Stomach (tissue), 4 donors: Measurements from ENCODE around the gene DOCK4.

Source experiments
- POLR2A ChIP-seq, 4 donors: fragments of 450-650 bp; IDR thresholded peaks; one replicate each; pipeline ENCODE4 v1.6.1; 2016; ENCODE audit warnings: antibody characterized with exemption in 4 of 4, control low read depth in 2 of 4, mild to moderate bottlenecking in 1 of 4, moderate library complexity in 1 of 4
- POLR2AphosphoS5 ChIP-seq, 3 donors: sonication (generic); formaldehyde crosslinking; IDR thresholded peaks; one replicate each; pipeline ENCODE4 v1.6.1; 2016; ENCODE audit warnings: antibody characterized with exemption in 3 of 3
- TF ChIP-seq, protein P1 (sequence below), 7 experiments: fragments of 450-650 bp in 4 of 7; fragments of 200-600 bp in 3 of 7; sonication (generic) in 3 of 7; IDR thresholded peaks; one replicate each; pipeline ENCODE4 v1.5.1; 2016 to 2019; ENCODE audit warnings: antibody characterized with exemption in 7 of 7, control low read depth in 2 of 7, mild to moderate bottlenecking in 1 of 7

DNA sequence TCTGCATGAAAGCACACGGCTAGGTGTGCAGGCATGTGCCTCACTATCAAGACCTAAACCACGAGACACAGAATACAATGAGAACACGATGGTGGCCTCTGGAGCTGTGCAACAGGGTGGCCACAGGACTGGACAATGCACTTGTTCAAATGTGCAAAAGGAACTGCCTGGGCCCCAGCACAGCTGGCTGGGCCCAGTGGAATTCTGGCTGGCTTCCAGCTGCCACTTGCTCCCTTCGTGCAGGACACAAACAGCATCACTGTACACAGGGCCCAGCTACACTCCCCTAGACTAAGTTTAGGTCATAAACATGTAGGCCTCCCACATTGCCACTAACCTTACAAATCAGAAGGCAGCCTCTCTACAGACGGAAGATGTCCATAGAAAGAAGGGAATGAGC is 23.4 kb downstream of the DOCK4 start:
- TF ChIP-seq, protein P1, sequence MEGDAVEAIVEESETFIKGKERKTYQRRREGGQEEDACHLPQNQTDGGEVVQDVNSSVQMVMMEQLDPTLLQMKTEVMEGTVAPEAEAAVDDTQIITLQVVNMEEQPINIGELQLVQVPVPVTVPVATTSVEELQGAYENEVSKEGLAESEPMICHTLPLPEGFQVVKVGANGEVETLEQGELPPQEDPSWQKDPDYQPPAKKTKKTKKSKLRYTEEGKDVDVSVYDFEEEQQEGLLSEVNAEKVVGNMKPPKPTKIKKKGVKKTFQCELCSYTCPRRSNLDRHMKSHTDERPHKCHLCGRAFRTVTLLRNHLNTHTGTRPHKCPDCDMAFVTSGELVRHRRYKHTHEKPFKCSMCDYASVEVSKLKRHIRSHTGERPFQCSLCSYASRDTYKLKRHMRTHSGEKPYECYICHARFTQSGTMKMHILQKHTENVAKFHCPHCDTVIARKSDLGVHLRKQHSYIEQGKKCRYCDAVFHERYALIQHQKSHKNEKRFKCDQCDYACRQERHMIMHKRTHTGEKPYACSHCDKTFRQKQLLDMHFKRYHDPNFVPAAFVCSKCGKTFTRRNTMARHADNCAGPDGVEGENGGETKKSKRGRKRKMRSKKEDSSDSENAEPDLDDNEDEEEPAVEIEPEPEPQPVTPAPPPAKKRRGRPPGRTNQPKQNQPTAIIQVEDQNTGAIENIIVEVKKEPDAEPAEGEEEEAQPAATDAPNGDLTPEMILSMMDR (IDR thresholded peaks at IDR 0.05): no peak
- TF ChIP-seq POLR2A (IDR thresholded peaks at IDR 0.05): no peak
- no peak for TF ChIP-seq POLR2AphosphoS5 (IDR thresholded peaks at IDR 0.05)
